HG03378 (cell line): Measurements from ENCODE around the gene SNX32.

Experiments used
- ATAC-seq: cut with Tn5 transposase; IDR thresholded peaks from one replicate; pipeline ENCODE4 v1.9.1; 2021; ENCODE audit warnings: mild to moderate bottlenecking, moderate library complexity; ENCODE audit not compliant: unreplicated experiment

The SNX32 gene

GRCh38 chr11:65833297-65834030 is at the start of gene SNX32:
SNX32 (plus strand) TSS chr11:65833963; CDS start chr11:65834066, 103 bp downstream.
- ATAC-seq, result no peak

- no peak for ATAC-seq
These were observed 48.3 kb upstream of the SNX32 start for GRCh38 chr11:65785319-65786007.

GRCh38 chr11:65786008-65786785 is 47.6 kb upstream of the SNX32 start:
- no peak for ATAC-seq

- no peak for ATAC-seq
These were observed 46.8 kb upstream of the SNX32 start, which contains the start of gene OVOL1 for GRCh38 chr11:65786786-65787636. OVOL1 (plus strand) TSS chr11:65787063; CDS start chr11:65787374, 311 bp downstream.

GRCh38 chr11:65787649-65788622 is 45.8 kb upstream of the SNX32 start:
- ATAC-seq, result no peak

GRCh38 chr11:65788821-65789220 is 44.9 kb upstream of the SNX32 start:
- ATAC-seq, result no peak

- no peak for ATAC-seq
These were observed 44.3 kb upstream of the SNX32 start for GRCh38 chr11:65789230-65790103.

- no peak for ATAC-seq
These were observed 43.5 kb upstream of the SNX32 start for GRCh38 chr11:65790104-65790901.

- no peak for ATAC-seq
These were observed 42.7 kb upstream of the SNX32 start for GRCh38 chr11:65790902-65791650.

- no peak for ATAC-seq
These were observed 42.0 kb upstream of the SNX32 start for GRCh38 chr11:65791719-65792213.

GRCh38 chr11:65792456-65792855 is 41.3 kb upstream of the SNX32 start:
- no peak for ATAC-seq

GRCh38 chr11:65793144-65793581 is 40.6 kb upstream of the SNX32 start:
- ATAC-seq, result no peak

- no peak for ATAC-seq
These were observed 40.0 kb upstream of the SNX32 start for GRCh38 chr11:65793625-65794400.

- no peak for ATAC-seq
These were observed 38.9 kb upstream of the SNX32 start for GRCh38 chr11:65794570-65795510.
